KMS-11 (cell line): ENCODE data around the gene AGAP1.
A peak's percentile ranks its signal among the peaks of the same experiment; 100 is the strongest.

Experiments
- H2AFZ ChIP-seq: fragments of 200-600 bp; sonication (generic); 2 replicates; pipeline ENCODE4 v1.6.1; 2016; ENCODE audit warnings: antibody characterized with exemption, mixed run types, low read depth
- H3K27ac ChIP-seq: fragments of 200-600 bp; sonication (generic); 2 replicates; pipeline ENCODE4 v1.6.1; 2016; ENCODE audit warnings: mild to moderate bottlenecking, mixed run types
- H3K27me3 ChIP-seq: fragments of 200-600 bp; sonication (generic); 2 replicates; pipeline ENCODE4 v1.6.1; 2017; ENCODE audit warnings: mild to moderate bottlenecking, low read depth, mixed run types, moderate library complexity; ENCODE audit not compliant: insufficient read depth
- H3K36me3 ChIP-seq: fragments of 200-600 bp; sonication (generic); 2 replicates; pipeline ENCODE4 v1.6.1; 2017; ENCODE audit warnings: mild to moderate bottlenecking, mixed run types; ENCODE audit not compliant: insufficient read depth
- H3K4me1 ChIP-seq: fragments of 200-600 bp; sonication (generic); 2 replicates; pipeline ENCODE4 v1.6.1; 2016; ENCODE audit warnings: mild to moderate bottlenecking, low read depth, mixed run types; ENCODE audit not compliant: poor library complexity, severe bottlenecking
- H3K4me2 ChIP-seq: fragments of 200-600 bp; sonication (generic); 2 replicates; pipeline ENCODE4 v1.7.0; 2016; ENCODE audit warnings: mild to moderate bottlenecking, mixed run types
- H3K4me3 ChIP-seq: fragments of 200-600 bp; sonication (generic); IDR thresholded peaks from 2 replicates; pipeline ENCODE4 v1.6.1; 2017; ENCODE audit warnings: low read depth, low read length, mixed read lengths; ENCODE audit not compliant: insufficient read depth
- H3K79me2 ChIP-seq: fragments of 200-600 bp; sonication (generic); 2 replicates; pipeline ENCODE4 v1.6.1; 2016; ENCODE audit warnings: low read depth, mixed run types; ENCODE audit not compliant: insufficient read depth
- H3K9ac ChIP-seq: fragments of 200-600 bp; sonication (generic); 2 replicates; pipeline ENCODE4 v1.6.1; 2016; ENCODE audit warnings: mild to moderate bottlenecking, mixed run types
- H4K20me1 ChIP-seq: fragments of 200-600 bp; sonication (generic); 2 replicates; pipeline ENCODE4 v1.6.1; 2016; ENCODE audit warnings: mild to moderate bottlenecking, mixed run types; ENCODE audit not compliant: insufficient read depth
- TF ChIP-seq, protein P1 (sequence below): fragments of 200-600 bp; sonication (generic); conservative IDR thresholded peaks from 2 replicates; pipeline ENCODE4 v1.6.1; 2017; ENCODE audit warnings: low read depth, mild to moderate bottlenecking, antibody characterized with exemption, low read length, moderate library complexity, mixed read lengths

Gene AGAP1

GRCh38 chr2:236180076-236180816 lies 686.4 kb downstream of the AGAP1 start:
- no peaks in the 10 kb centered on the region for H3K4me1 ChIP-seq
- no peaks in the 10 kb centered on the region for H4K20me1 ChIP-seq
- no peaks in the 10 kb centered on the region for H3K36me3 ChIP-seq
- H3K27me3 ChIP-seq = no peaks in the 10 kb centered on the region
- no peak overlapping the region for H3K4me3 ChIP-seq
- no peak overlapping the region for H3K9ac ChIP-seq
- no peak overlapping the region for H3K27ac ChIP-seq
- TF ChIP-seq, protein P1, sequence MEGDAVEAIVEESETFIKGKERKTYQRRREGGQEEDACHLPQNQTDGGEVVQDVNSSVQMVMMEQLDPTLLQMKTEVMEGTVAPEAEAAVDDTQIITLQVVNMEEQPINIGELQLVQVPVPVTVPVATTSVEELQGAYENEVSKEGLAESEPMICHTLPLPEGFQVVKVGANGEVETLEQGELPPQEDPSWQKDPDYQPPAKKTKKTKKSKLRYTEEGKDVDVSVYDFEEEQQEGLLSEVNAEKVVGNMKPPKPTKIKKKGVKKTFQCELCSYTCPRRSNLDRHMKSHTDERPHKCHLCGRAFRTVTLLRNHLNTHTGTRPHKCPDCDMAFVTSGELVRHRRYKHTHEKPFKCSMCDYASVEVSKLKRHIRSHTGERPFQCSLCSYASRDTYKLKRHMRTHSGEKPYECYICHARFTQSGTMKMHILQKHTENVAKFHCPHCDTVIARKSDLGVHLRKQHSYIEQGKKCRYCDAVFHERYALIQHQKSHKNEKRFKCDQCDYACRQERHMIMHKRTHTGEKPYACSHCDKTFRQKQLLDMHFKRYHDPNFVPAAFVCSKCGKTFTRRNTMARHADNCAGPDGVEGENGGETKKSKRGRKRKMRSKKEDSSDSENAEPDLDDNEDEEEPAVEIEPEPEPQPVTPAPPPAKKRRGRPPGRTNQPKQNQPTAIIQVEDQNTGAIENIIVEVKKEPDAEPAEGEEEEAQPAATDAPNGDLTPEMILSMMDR = no peak
- no peaks in the 10 kb centered on the region for H3K79me2 ChIP-seq
- no peak overlapping the region for H2AFZ ChIP-seq
- H3K4me2 ChIP-seq = no peak overlapping the region

GRCh38 chr2:236180831-236181453 lies 687.1 kb downstream of the AGAP1 start:
- Histone ChIP-seq H3K79me2 (no peaks in the 10 kb centered on the region), H3K9ac (no peak overlapping the region), H3K27me3 (no peaks in the 10 kb centered on the region), H3K4me1 (no peaks in the 10 kb centered on the region), H3K4me2 (no peak overlapping the region), H2AFZ (no peak overlapping the region), H4K20me1 (no peaks in the 10 kb centered on the region), H3K36me3 (no peaks in the 10 kb centered on the region), H3K27ac (no peak overlapping the region), H3K4me3 (no peak overlapping the region)
- TF ChIP-seq, protein P1 = peak; percentile 87
